Measurements from ENCODE around the gene SCYGR8.

The SCYGR8 gene

DNA sequence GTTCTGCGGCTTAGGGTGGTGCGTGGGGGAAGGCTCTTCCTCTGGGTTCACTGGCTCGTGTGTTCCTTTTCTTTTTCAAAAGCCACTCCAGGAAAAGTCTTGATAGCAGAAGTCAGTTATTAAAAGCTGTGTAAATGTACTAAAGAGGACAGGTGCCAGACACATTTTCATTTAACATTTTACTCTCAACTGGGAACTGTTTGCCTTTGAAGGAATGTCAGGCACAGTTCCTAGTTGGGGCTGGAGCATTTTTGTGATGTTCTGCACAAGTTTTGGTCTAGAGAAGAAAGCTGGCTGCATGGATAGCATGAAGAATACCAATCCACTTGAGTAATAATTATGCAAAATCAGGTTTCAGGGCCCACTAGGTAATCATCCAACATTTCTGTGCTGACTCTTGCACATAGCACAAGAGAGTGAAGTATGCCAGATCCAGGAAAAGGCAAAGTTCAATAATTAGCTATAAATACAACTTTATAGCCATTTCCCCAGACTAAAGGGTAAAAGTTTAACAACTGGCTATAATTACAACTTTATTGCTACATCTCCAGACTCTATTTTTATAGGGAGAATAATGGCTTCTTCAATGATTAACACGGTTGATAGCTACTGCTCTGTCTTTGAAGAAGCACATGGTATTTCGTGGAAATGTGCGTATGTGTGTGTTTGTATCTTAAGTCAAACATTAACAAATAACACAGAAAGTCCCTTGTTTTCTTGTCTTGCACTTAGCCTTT lies 16.2 kb downstream of the SCYGR8 start:
- H3K27ac ChIP-seq: no peak overlapping the region

DNA sequence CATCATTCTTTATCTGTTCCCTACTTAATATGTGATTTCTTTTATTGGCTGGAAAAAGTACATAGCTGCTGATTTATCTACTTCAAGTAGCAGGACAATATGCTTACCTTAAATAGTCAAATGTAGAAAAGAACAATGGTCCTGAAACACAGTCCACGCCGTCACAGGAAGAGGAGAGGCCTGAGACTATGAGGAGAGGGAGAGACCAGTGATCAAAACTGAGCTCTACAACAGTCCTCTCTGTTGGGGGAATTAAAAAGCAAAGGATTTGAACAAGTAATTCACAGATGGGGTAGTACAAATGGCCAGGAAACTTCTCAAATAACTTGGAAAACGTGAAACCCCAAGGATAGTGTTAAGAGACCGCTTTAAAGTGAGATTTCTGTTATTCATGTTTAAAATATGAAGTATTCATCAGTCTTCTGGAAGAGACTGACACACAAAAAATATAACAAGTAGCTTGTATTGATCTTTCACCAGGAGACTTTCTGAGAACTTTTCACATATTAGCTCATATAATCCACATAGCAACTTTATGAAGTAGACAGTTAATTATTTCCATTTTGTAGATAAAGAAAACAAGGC lies 20.2 kb downstream of the SCYGR8 start:
- no peak for TF ChIP-seq ZFX (IDR thresholded peaks at IDR 0.05)
- TF ChIP-seq, protein P1, sequence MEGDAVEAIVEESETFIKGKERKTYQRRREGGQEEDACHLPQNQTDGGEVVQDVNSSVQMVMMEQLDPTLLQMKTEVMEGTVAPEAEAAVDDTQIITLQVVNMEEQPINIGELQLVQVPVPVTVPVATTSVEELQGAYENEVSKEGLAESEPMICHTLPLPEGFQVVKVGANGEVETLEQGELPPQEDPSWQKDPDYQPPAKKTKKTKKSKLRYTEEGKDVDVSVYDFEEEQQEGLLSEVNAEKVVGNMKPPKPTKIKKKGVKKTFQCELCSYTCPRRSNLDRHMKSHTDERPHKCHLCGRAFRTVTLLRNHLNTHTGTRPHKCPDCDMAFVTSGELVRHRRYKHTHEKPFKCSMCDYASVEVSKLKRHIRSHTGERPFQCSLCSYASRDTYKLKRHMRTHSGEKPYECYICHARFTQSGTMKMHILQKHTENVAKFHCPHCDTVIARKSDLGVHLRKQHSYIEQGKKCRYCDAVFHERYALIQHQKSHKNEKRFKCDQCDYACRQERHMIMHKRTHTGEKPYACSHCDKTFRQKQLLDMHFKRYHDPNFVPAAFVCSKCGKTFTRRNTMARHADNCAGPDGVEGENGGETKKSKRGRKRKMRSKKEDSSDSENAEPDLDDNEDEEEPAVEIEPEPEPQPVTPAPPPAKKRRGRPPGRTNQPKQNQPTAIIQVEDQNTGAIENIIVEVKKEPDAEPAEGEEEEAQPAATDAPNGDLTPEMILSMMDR (conservative IDR thresholded peaks at IDR 0.05): no peak
- no peak overlapping the region for H3K27ac ChIP-seq

More for the DNA sequence above, 16.2 kb downstream of the SCYGR8 start:
- no peak for TF ChIP-seq ZFX (IDR thresholded peaks at IDR 0.05)
- TF ChIP-seq, protein P1 (conservative IDR thresholded peaks at IDR 0.05): no peak

DNA sequence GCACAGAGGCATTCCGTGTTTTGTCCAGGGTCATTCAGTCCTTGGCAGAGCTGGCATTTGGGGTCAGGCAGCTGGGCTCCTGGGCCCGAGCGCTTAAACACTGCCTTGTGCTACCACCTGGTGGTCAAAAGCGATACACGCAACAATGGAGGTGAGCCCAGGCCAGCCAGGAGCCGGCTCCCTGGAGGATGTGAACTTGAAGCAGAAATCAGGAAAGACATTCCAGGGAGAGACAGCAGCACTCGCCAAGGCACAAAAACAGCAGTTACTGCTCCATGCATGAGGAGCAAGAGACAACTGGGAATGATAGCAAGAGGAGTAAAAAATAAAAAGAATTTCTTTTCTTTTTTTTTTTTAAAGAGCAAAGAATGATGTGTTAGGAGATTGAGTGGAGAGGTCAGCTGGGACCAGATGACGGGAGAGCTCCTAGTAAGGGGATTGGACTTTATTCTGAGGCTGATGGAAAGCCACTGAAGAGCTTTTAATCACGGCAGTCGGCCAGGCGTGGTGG lies 20.7 kb downstream of the SCYGR8 start:
- H3K27ac ChIP-seq: no peak overlapping the region
- no peak for TF ChIP-seq ZFX (IDR thresholded peaks at IDR 0.05)
- TF ChIP-seq, protein P1 (conservative IDR thresholded peaks at IDR 0.05): peak; percentile 80

DNA sequence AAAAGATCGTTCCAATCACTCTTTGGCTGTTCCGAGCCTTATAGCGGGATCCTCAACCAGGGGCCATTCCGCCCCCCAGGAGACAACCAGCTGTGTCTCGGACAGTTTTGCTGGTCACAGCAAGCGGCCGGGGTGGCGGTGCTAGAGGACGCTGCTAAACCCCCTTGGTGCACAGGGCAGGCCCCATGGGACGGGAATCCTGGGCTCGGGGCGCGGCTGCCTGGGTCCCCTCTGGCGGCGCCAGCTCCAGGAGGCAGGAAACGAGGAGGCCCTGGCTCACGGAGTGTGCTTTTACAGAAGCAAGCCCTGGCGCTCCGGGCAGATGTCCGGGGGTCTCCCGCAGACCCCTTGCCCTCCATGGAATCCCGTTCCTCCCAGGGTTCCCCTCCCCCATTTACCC lies 22.1 kb downstream of the SCYGR8 start:
- no peak overlapping the region for H3K27ac ChIP-seq
- TF ChIP-seq ZFX (IDR thresholded peaks at IDR 0.05): no peak
- TF ChIP-seq, protein P1 (conservative IDR thresholded peaks at IDR 0.05): no peak

DNA sequence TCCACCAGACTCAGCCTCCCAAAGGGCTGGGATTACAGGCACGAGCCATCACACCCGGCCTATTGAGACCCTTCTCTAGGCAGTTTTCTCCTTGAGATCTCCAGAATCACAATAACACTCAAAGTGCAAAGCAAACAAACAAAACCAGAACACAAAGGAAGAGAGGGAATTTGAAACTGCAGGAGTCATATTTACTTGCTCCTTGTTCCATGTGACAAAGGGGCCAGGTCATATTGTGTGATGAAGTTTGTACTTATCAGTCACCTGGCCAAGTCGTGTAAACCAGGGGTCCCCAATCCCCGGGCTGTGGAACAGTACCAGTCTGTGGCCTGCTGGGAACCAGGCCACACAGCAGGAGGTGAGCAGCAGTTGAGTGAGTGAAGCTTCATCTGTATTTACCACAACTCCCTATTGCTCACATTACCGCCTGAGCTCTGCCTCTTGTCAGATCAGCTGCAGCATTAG lies 26.5 kb downstream of the SCYGR8 start:
- no peak overlapping the region for H3K27ac ChIP-seq
- TF ChIP-seq, protein P1 (conservative IDR thresholded peaks at IDR 0.05): no peak
- TF ChIP-seq ZFX (IDR thresholded peaks at IDR 0.05): no peak

DNA sequence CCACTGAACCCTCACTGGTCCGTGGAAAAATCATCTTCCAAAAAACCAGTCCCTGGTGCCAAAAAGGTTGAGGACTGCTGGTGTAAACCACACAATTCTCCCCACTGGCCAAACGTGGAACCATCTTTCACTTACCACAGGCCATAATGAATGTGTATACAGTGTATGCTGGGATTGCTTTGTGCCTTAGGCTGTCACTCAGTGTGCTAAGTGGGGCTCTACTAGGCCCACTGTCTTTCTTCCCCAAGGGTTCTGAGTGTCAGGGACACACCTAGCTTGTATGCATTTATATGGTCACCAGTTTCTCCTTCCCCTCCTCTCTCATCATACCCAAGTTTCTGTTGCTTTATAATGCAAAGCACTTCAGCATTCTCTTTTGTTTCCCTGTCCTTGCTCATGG lies 27.2 kb downstream of the SCYGR8 start:
- no peak overlapping the region for H3K27ac ChIP-seq
- no peak for TF ChIP-seq ZFX (IDR thresholded peaks at IDR 0.05)
- TF ChIP-seq, protein P1 (conservative IDR thresholded peaks at IDR 0.05): no peak

DNA sequence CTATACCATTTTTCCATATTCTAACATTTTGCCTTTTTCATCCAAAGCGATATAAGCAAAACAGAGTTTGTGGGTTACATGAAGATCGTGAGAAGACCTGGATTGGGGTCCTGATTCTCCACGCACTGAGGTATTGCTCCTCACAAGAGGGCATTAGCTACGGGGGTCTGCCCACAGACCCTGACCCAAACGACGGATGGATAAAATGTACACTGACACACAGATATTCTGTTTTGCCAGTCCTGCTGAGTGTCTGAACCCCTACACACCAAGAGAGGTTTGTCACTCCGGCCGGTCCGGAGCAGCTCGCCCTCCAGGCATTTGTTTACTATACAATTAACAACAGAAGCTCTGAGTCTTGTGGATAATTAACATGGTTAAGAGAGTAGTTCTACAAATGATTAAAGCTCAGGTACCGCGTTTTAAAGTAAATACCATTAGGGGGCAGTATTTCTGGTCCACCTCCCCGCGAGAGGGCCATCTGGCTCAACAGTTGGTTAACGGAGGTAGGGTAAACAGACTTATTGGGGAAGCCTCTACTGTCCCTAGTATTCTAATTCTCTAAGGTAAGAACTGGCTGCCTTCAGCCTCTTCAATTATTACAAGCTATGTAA lies 28.4 kb downstream of the SCYGR8 start:
- no peak for TF ChIP-seq ZFX (IDR thresholded peaks at IDR 0.05)
- TF ChIP-seq, protein P1 (conservative IDR thresholded peaks at IDR 0.05): peak; percentile 59
- no peak overlapping the region for H3K27ac ChIP-seq
